Left lobe of liver (tissue), 2 donors: ENCODE measurements around the gene ERGIC3. TPM values are rescaled to one million over a fixed set of nuclear protein-coding genes. Genes with fewer than 3 reads are reported as not detected.

ENCODE experiments used
- ATAC-seq: fragments of 200-7000 bp; cut with Tn5 transposase; one replicate; pipeline ENCODE4 v1.9.1; 2020; ENCODE audit warnings: mild to moderate bottlenecking, moderate library complexity
- DNase-seq: peaks from one replicate; pipeline ENCODE4 v3.0.0-alpha.2; 2020; ENCODE audit warnings: low spot score
- total RNA-seq: library from RNA; stranded (reverse); gene quantifications from one replicate; pipeline ENCODE4 v1.2.1, GENCODE V29; 2021
- donor health status: DM: no; HTN: no; CAD: no; lungs with moderate emphysema.
- donor health status: DM: no; HTN: yes; CAD: no.

The ERGIC3 gene
- total RNA-seq: 107 TPM

DNA sequence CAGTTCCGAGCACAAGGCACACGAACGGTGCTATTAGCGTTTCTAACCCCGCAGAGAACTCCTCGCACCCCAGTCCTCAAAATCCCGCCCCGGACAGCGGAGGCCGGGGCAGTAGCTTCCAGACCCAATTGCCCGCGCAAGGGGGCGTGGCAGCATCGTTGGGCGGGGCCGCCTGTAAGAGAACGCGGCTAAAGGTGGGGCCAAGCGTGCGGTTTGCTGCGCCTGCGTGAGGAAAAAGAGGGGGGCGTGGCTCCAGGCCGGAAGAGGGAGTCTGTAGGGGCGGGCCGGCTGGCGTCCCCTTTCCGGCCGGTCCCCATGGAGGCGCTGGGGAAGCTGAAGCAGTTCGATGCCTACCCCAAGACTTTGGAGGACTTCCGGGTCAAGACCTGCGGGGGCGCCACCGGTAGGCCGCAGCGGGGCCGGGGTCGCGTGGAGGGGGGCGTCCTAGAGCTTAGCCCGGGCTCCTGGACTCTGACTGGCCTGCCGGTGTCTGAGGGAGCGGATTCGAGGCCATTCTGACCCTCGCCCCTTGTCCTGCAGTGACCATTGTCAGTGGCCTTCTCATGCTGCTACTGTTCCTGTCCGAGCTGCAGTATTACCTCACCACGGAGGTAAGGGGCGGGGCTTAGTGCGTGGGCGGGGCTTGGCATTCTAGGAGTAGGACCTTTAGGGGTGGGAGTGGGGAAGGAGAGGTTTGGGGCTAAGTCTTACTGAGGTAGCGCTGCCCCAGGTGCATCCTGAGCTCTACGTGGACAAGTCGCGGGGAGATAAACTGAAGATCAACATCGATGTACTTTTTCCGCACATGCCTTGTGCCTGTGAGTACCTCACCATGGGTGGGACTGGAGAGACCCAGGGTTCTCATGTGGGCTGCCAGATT lies at the start of gene ERGIC3:
ERGIC3 (plus strand) TSS at position 296 of the 880 bp plus-strand sequence; CDS start at position 316, 20 bp downstream.
- peak; percentile 99 for ATAC-seq

GRCh38 chr20:35492352-35492751 lies 49.5 kb upstream of the ERGIC3 start:
- no peak for ATAC-seq

More for the DNA sequence above, at the start of gene ERGIC3:
- DNase-seq: peak; percentile 97

GRCh38 chr20:35496481-35496880 lies 45.4 kb upstream of the ERGIC3 start:
- no peak for ATAC-seq
- no peak for DNase-seq

More at GRCh38 chr20:35492352-35492751, 49.5 kb upstream of the ERGIC3 start:
- DNase-seq: no peak

DNA sequence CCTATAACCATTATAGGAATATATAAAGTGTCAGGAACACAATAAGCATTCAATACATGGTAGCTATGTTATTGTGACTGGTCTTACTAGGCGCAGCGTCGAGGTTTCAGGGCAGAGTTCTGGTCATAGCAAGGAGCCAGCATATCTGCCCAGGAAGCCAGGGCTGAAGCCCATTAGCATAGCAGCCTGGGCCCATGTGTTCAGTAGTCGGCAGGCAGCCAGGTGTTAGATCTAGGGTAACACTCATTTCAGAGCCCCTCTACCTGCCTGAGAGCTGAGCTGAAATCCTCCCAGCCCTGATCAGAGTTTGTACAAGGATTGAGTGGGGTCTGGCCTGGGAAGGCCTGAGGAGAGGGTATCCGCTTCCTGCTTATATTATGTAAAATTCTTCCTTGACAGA lies 44.6 kb upstream of the ERGIC3 start:
- DNase-seq (no peak), ATAC-seq (no peak)

DNA sequence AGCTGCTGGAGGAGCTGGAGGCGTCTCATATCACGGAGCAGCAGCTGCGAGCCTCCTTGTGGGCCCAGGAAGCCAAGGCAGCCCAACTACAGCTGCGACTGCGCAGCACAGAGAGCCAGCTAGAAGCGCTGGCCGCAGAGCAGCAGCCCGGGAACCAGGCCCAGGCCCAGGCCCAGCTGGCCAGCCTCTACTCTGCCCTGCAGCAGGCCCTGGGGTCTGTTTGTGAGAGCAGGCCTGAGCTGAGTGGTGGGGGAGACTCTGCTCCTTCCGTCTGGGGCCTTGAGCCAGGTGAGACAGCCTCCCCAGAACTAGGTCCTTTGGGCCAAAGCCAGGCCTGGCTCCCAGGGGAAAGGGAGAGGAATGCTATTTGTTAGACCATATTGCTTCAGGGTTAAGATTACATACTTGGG lies 44.1 kb upstream of the ERGIC3 start:
- ATAC-seq (peak; percentile 18), DNase-seq (no peak)

DNA sequence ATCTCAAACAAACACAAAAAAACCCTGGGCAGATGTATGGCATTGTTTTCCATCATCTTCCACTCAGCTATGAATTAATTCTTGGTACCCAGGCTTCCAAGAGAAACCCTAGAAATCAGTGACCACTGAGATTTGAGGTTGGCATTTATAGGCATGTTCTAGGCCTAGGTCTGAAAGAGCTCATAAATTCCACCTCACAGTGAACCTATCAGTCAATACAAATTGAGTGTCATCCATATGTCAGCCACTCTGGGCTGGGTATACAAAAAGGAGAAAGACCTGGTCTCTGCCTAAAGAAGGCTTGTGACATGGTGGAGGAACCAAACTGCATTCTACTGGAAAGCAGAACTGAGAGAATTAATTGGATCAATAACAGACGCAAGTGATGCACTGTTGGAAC lies 42.6 kb upstream of the ERGIC3 start:
- ATAC-seq (no peak), DNase-seq (no peak)

DNA sequence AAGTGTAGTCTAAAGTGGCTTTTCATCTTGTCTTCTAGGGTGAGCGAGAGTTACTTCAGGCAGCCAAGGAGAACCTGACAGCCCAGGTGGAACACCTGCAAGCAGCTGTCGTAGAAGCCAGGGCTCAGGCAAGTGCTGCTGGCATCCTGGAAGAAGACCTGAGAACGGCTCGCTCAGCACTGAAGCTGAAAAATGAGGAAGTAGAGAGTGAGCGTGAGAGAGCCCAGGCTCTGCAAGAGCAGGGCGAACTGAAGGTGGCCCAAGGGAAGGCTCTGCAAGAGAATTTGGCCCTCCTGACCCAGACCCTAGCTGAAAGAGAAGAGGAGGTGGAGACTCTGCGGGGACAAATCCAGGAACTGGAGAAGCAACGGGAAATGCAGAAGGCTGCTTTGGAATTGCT lies 39.5 kb upstream of the ERGIC3 start:
- no peak for ATAC-seq

GRCh38 chr20:35503281-35503680 lies 38.6 kb upstream of the ERGIC3 start:
- no peak for ATAC-seq
- DNase-seq: no peak

More for the DNA sequence above, 39.5 kb upstream of the ERGIC3 start:
- DNase-seq: no peak

DNA sequence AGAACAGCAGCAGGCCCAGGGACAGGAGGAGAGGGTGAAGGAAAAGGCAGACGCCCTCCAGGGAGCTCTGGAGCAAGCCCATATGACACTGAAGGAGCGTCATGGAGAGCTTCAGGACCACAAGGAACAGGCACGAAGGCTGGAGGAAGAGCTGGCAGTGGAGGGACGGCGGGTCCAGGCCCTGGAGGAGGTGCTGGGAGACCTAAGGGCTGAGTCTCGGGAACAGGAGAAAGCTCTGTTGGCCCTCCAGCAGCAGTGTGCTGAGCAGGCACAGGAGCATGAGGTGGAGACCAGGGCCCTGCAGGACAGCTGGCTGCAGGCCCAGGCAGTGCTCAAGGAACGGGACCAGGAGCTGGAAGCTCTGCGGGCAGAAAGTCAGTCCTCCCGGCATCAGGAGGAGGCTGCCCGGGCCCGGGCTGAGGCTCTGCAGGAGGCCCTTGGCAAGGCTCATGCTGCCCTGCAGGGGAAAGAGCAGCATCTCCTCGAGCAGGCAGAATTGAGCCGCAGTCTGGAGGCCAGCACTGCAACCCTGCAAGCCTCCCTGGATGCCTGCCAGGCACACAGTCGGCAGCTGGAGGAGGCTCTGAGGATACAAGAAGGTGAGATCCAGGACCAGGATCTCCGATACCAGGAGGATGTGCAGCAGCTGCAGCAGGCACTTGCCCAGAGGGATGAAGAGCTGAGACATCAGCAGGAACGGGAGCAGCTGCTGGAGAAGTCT lies 37.9 kb upstream of the ERGIC3 start:
- ATAC-seq (no peak), DNase-seq (no peak)

DNA sequence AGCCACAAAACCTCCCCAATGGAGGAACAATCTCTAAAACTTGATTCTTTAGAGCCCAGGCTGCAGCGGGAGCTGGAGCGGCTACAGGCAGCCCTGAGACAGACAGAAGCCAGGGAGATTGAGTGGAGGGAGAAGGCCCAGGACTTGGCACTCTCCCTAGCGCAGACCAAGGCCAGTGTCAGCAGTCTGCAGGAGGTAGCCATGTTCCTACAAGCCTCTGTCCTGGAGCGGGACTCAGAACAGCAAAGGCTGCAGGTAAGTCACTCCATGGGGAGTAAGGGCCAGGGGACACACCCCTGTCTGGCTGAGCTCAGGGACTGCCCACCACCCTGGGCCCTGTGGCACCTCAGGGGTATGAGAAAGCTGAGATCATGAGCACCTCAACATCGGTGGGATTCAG lies 37.1 kb upstream of the ERGIC3 start:
- no peak for ATAC-seq
- DNase-seq: no peak

DNA sequence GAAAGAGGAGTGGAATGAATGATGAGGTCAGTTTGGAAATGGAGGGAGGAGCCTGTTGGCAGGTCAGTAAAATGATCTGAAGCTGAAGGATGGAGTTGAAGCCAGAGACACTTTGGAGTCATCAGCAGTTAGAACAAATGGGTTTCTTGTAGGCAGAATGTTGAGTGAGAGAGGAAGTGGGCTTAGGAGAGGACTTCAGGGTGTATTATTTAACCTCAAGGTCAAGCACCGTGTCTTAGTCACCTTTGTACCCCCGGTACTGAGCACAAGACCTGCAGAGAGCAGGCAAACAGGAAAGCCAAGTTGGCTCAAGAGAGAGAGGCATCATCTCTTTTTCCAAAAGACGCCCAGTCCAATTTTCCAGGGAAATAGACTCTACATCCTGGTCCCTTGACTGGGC lies 35.7 kb upstream of the ERGIC3 start:
- ATAC-seq: no peak

DNA sequence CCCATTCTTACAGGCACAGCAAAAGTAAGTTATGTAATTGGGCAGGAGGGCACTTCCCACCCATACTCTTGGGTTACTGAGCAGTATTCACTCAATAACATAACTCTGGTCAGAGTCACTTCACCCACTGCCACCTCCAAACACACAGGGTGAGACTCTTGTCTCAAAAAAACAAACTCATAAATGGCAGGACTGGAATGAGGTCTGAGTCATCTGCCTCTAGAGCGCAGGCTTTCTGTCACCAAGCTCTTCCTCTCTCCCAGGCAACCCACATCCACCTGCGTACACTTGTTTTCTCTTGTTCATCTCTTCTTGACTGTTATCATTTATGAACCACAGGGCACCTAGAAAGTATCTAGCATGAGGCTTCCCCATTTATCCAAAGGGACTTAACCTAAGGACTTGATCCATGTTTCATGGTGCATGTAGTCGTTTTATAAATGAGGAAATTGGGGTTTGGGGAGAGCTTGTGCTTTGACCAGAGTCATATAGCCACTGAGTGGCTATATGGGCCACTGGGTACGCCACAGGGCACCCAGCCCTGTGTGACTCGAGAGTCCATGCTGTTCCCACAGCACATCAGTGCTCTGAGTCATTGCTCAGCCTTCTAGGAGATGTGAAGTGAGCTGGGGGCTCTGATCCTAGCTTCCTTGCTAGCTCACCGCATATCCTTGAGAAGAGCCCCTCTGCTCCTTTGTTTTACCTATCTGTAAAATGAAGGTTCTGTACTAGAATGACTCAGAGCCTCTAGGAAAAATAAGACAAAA lies 34.8 kb upstream of the ERGIC3 start:
- no peak for DNase-seq
- no peak for ATAC-seq

More for the DNA sequence above, 35.7 kb upstream of the ERGIC3 start:
- DNase-seq: no peak

DNA sequence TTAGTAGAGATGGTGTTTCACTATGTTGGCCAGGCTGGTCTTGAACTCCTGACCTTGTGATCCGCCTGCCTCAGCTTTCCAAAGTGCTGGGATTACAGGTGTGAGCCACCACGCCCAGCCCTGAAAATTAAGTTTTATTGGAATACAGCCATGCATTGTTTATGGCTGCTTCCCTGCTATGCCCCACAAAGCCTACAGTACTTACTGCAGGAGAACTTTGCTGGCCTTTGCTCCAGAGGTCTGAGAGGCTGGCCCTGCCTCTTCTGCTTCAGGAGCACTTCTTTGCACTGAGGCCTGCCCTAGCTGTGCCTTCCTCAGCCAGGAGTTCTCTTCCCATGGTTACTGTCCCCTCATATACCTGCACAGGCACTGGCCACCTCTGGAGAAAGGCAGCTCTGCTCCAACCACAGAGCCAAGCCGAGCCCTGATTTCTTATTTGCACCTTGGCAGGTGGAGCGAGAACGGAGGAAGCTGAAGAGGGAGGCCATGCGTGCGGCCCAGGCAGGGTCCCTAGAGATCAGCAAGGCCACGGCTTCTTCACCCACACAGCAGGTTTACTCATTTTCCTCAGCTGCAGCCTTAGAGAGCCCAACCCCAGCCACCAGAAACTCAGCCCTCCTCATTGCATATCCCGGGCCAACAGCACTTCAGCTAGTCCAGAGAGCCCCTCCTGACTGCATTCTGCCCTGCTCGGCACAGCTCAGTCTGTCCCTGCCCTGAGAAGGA lies 33.2 kb upstream of the ERGIC3 start:
- ATAC-seq (no peak), DNase-seq (no peak)

GRCh38 chr20:35510951-35511735 lies 30.7 kb upstream of the ERGIC3 start:
- DNase-seq: no peak
- ATAC-seq: no peak

- ATAC-seq: peak; percentile 67
- DNase-seq: no peak
Measured at GRCh38 chr20:35511814-35512420, 30.0 kb upstream of the ERGIC3 start.

- DNase-seq (no peak), ATAC-seq (no peak)
Measured at GRCh38 chr20:35514371-35514932, 27.4 kb upstream of the ERGIC3 start.

- no peak for ATAC-seq
- no peak for DNase-seq
Measured at GRCh38 chr20:35515341-35515740, 26.5 kb upstream of the ERGIC3 start.

- no peak for ATAC-seq
- no peak for DNase-seq
Measured at GRCh38 chr20:35515949-35516645, 25.8 kb upstream of the ERGIC3 start.
